GM19035 (cell line): ENCODE data around the gene KCNH6.

Experiments used
- ATAC-seq: cut with Tn5 transposase; IDR thresholded peaks from one replicate; pipeline ENCODE4 v1.9.1; 2021; ENCODE audit not compliant: unreplicated experiment

Gene KCNH6

DNA sequence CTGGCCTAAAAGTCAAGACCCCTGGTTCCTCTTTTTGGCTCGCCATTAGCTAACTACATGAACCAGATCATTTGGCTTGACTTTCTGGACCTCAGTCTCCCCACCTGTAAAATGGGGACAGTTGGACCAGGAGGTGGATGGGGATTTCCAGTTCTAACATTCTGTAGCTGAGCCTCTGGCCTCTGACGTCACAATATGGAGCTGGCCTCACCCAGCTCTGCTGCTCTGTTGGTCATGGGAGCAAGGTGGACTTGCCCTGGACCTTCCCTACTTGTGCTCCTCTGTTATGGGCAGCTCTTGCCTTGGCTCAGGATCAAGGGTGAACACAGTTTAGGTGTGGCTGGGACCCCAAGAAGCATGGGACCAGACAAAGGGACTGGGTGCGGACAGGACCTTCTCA, 16.5 kb upstream of the KCNH6 start:
- ATAC-seq = no peak

- ATAC-seq = no peak
Observed at GRCh38 chr17:63511331-63511730, 11.8 kb upstream of the KCNH6 start.

GRCh38 chr17:63512388-63512787, 10.8 kb upstream of the KCNH6 start:
- no peak for ATAC-seq

GRCh38 chr17:63512896-63513644, 10.1 kb upstream of the KCNH6 start:
- ATAC-seq = no peak

DNA sequence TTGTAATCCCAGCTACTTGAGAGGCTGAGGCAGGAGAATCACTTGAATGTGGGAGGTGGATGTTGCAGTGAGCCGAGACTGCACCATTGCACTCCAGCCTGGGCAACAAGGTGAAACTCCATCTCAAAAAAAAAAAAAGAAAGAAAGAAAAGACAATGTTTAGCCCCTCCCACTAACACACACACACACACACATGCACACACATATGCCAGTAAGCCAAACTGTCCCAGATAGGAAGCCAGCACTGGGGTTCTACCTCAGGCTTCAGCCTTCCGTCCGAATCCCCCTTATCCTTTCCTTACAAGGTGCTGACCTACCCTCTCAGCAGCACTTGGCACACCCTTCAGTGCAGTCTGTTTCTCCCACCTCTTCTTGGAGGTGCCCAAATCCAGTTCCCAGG, 8.7 kb upstream of the KCNH6 start:
- ATAC-seq = no peak

GRCh38 chr17:63514974-63515373, 8.2 kb upstream of the KCNH6 start:
- no peak for ATAC-seq

DNA sequence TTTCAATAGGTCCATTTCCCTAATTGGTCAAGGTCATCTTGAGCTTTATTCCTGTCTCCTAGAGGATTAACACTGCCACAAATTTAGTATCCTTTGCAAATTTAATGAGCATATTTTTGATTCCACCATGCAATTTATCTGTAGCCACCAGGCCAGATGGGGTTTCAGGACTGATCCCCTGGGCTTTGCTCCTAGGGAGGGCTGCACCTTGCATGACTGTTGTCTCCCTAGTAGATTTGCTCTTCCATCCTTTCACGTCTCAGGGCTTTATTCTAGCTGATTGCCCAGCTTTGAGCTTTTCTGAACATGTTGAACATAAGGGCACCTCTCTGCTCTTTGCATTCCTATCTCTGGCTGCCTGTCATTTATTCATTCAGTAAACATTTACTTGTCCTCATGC, 7.7 kb upstream of the KCNH6 start:
- no peak for ATAC-seq

- no peak for ATAC-seq
Observed at GRCh38 chr17:63516910-63517824, 6.0 kb upstream of the KCNH6 start.

DNA sequence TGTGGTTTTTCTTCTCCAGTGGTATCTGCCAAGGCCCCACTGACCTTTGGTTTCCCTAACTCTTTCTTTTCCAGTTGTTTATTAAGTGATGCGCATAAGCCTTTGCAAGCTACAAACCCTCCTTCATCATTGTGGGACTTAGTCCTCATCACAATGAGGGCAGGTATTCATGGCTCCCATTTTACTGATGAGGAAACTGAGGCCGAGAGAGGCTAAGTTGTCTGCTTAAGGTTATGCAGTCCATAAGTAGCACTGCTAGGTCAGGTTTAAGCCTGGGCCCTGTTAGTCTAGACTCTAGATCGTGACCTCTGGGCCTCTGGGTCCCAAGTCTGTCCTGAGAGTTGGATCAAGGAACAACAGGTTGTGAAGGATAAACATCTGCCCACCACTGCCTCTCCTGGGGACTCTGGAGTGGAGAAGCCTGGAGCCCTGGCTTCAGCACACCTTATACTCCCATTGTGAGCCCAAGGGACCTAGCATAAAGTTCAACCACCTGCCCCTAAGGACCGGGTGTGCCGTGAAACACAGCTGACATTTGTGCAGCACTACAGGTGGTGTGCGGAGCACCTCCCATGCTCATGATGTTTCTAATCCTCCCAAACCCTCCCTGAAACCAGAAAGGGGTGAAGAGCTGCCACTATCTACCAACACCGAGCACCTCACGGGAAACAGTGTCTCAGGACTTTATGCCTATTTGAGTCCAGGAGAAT, 5.2 kb upstream of the KCNH6 start:
- no peak for ATAC-seq

DNA sequence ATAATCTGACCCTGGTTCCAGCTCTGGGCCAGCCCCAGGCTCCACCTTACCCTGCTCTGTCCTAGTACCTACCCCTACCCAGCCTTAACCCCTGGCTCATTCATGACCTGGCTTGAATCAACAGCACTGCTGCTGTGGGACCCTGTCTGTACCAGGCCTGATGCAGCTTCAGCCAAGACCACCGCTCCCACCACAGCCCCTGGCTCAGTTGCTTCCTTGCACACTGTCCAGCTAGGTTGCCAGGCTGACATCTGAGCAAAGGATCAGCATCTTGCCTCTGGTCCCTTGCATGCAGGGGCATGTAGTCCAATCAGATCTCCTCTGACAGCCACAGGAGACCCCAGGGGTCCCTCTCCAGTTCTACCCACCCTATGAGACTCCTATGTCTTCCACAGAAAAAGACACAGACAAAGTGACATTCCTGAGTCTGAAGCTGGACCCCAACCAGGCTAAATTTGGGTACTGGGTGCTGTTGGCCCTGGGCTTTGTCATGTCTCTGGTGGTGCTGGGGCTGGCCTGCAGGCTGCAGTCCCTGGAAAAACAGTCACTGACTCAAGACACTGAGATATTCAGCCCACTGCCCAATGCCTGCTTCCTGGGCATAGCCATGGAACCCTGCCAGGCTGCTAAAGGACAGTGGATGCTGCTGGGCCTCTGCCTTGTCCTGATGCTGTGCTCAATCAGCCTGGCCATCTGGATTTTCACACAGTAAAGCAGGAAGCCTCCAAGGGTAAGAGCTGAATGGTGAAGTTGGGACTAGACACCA, 3.9 kb upstream of the KCNH6 start:
- no peak for ATAC-seq

DNA sequence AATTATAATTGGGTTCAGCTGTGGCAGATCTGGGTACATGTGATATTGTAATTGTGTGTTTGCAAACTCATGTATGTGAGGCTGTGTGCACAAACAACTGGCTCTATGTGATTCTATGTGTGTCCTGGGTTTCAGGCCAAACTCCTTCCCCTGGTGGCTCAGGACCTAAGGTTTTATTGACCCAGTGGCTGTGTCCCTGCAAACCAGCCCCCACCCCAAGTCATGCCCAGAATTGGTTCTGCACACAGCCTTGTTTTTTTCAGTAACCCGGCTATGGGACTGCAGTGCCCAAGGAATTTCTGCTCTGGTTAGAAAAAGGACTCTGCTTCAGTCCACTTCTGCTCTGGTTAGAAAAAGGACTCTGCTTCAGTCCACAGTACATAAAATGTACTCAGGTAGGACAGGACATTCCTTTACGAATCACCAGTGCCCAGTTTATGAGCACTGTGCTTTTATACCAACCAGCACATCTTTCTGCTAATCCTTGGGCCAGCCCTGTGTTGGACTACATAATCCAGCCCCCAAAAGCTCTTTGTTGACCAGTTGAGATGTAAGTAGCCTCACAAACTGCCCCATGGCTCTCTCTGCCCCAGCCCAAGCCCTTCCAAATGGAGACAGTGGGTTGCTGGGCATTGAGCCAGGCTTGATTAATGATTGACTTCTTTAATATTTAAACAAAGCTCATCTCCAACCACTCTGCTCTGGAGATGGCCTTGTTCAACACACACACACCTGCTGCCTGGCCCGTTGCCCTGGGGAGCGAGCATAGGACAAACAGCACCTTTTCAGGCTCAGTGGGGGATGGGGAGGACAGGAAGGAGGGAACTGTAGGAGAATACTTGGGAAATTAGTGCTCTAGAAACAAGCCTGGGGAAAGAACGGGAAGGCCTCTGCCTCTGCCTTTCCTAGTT, 2.9 kb upstream of the KCNH6 start:
- no peak for ATAC-seq

GRCh38 chr17:63524051-63524450, 893 bp downstream of the KCNH6 start:
- ATAC-seq = no peak

DNA sequence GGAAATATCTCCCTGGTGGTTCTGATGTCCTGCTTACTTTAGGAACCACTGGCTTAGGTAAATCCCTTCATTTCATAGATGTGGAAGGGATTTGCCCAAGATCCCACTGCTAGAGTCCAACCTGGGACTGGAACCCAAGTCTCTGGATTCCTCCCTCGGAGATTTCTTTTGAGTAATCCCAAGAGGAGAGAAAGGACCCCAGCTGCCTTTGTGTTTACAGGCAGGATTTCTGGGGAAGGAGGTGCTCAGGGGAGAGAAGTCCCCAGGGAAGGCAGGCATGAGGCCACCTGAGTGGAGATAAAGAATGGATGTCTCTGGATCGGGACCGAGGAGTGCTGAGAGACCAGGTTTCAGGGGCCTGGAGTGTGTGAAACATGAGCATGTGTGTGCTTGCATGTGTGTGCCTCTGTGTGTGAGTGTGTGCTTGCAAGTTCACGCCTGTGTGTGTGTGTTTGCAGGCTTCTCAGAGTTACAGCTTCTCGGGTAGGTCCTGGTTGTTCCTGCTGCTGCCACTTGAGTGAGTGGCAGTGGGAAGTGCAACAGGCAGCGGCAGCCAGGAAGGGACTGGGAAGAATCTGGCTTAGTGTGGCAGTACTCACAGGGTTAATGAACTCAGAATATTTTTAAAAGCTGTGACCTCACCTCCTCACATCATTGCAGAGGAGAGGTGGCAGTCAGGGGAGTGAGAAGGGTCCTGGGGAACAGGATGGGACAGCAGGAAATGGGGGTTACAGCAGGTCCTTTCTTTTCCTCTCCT, 2.2 kb downstream of the KCNH6 start:
- no peak for ATAC-seq

GRCh38 chr17:63526861-63527260, 3.7 kb downstream of the KCNH6 start:
- no peak for ATAC-seq

DNA sequence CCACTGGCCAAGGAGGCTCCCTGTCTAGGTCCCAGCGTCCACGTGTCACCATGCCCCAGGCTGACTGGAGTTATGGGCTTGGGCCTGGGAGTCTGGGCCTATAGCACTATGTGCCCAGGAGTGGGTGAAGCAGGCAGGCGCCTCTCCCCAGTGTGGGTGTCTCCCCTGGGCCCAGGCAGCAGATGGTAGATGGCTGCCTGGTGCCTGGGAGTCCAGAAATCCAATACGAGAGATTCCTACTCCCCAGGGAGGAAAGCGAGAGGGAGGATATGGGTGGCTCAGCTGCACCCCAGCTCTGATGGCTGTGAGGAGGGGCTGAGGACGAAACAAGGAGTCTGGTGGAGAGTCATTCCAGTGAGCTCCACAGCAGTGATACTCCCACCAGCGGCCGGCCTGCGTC, 5.0 kb downstream of the KCNH6 start:
- no peak for ATAC-seq

GRCh38 chr17:63529711-63530556, 6.8 kb downstream of the KCNH6 start:
- no peak for ATAC-seq

- ATAC-seq = no peak
Observed at GRCh38 chr17:63530557-63531021, 7.4 kb downstream of the KCNH6 start.
